ENCODE measurements around the gene GALNT7. TPM values are rescaled to one million over a fixed set of nuclear protein-coding genes. Genes with fewer than 3 reads are reported as not detected.

Gene GALNT7
- total and polyA plus RNA-seq, 2 of the 13 experiments (the other 11 are each of a cell fraction or from before 2014, with no cell fraction given): 0.08 to 0.13 TPM

GRCh38 chr4:173269280-173269679 lies 100.7 kb downstream of the GALNT7 start:
- Histone ChIP-seq H4K20me1 (ENCODE audit: insufficient read depth, low read length) (no peaks in the 10 kb centered on the region), H3K36me3 (replicated peaks in 1 of 2; ENCODE audit: control insufficient read depth in 1 of 2, insufficient read depth in 2 of 2, low read length in 2 of 2) (no peaks in the 10 kb centered on the region), H3K4me2 (ENCODE audit: low read depth, low read length) (no peak overlapping the region), H3K4me1 (ENCODE audit: insufficient read depth, low read length) (no peaks in the 10 kb centered on the region), H3K27me3 (ENCODE audit: control insufficient read depth in 1 of 2, insufficient read depth in 2 of 2, low read length in 2 of 2) (no peaks in the 10 kb centered on the region; a peak in 1 of 5 replicates), H2AFZ (ENCODE audit: low read length) (no peak overlapping the region), H3K27ac (ENCODE audit: extremely low read length, insufficient read depth, low read length) (no peak overlapping the region), H3K9ac (ENCODE audit: insufficient read depth, low read depth, low read length) (no peak overlapping the region), H3K79me2 (ENCODE audit: insufficient read depth, low read length) (no peaks in the 10 kb centered on the region), H3K9me3 (ENCODE audit: low read length) (no peaks in the 10 kb centered on the region), H3K4me3 (replicated peaks in 1 of 3; ENCODE audit: insufficient read depth in 1 of 3, low read depth in 2 of 3, low read length in 3 of 3) (no peak overlapping the region)
- ChIA-PET CTCF (ENCODE audit: low intra/inter-chr PET ratio, low total read pairs) (no interaction called here), POLR2A (no interaction called here)
- no TSS peak for BruUV-seq (replicated peaks)
- DNase-seq (ENCODE audit: low spot score) (no peak), FAIRE-seq (no peak), ATAC-seq (no peak)
- intact Hi-C loops (cut with micrococcal nuclease; ENCODE audit: unreplicated experiment): no loop called here
- in situ Hi-C loops (cut with HindIII; ENCODE audit: extremely low pct_ligation_motif_present, low pct_unique_long_range_greater_than_20kb): no loop called here
- 2% methylated on average over 3 of the region's 3 CpGs for WGBS (ENCODE audit: low lambda C conversion rate)
- TF ChIP-seq HES4 (CRISPR knock-in tag; IDR thresholded peaks at IDR 0.05; ENCODE audit: borderline replicate concordance): no peak
- no peak for TF ChIP-seq ZNF772 (CRISPR knock-in tag; IDR thresholded peaks at IDR 0.05)
- TF ChIP-seq KLF15 (CRISPR knock-in tag; IDR thresholded peaks at IDR 0.05; ENCODE audit: borderline replicate concordance): no peak
- TF ChIP-seq LCORL (IDR thresholded peaks at IDR 0.05): no peak
- no peak for TF ChIP-seq LCORL (CRISPR knock-in tag; IDR thresholded peaks at IDR 0.05)
- TF ChIP-seq STAT5B (CRISPR knock-in tag; IDR thresholded peaks at IDR 0.05): no peak
- no peak for TF ChIP-seq SAFB2 (CRISPR knock-in tag; IDR thresholded peaks at IDR 0.05; ENCODE audit: borderline replicate concordance, low read depth)
- TF ChIP-seq EP300 (IDR thresholded peaks at IDR 0.05; ENCODE audit: low read depth in 2 of 2, low read length in 2 of 2): no peak
- TF ChIP-seq EP300 (CRISPR knock-in tag; IDR thresholded peaks at IDR 0.05; ENCODE audit: borderline replicate concordance): no peak
- TF ChIP-seq TARDBP (CRISPR knock-in tag; IDR thresholded peaks at IDR 0.05): no peak
- no peak for TF ChIP-seq TAF1 (CRISPR knock-in tag; IDR thresholded peaks at IDR 0.05)
- no peak for TF ChIP-seq SRY (CRISPR knock-in tag; IDR thresholded peaks at IDR 0.05)
- TF ChIP-seq HNF1A (IDR thresholded peaks at IDR 0.05; ENCODE audit: low read depth): no peak
- TF ChIP-seq HNF1A (CRISPR knock-in tag; IDR thresholded peaks at IDR 0.05; ENCODE audit: borderline replicate concordance): no peak
- no peak for TF ChIP-seq MEIS2 (CRISPR knock-in tag; IDR thresholded peaks at IDR 0.05)
- no peak for TF ChIP-seq U2AF1 (optimal IDR thresholded peaks at IDR 0.05; ENCODE audit: low read depth, low read length)
- TF ChIP-seq SCMH1 (CRISPR knock-in tag; IDR thresholded peaks at IDR 0.05; ENCODE audit: borderline replicate concordance): no peak
- TF ChIP-seq, protein P1, sequence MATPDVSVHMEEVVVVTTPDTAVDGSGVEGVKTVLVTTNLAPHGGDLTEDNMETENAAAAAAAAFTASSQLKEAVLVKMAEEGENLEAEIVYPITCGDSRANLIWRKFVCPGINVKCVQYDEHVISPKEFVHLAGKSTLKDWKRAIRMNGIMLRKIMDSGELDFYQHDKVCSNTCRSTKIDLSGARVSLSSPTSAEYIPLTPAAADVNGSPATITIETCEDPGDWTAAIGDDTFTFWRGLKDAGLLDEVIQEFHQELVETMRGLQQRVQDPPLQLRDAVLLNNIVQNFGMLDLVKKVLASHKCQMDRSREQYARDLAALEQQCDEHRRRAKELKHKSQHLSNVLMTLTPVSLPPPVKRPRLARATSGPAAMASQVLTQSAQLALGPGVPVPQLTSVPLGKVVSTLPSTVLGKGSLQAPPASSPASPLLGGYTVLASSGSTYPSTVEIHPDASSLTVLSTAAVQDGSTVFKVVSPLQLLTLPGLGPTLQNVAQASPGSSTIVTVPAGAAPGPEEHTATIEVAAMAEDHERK (CRISPR knock-in tag; IDR thresholded peaks at IDR 0.05; ENCODE audit: low read depth): no peak
- no peak for TF ChIP-seq ZNF281 (CRISPR knock-in tag; IDR thresholded peaks at IDR 0.05; ENCODE audit: borderline replicate concordance)
- TF ChIP-seq NFRKB (IDR thresholded peaks at IDR 0.05): no peak

Measured in HepG2 (cell line).